NT2/D1 (cell line): ENCODE data around the gene PAFAH2.

Source experiments
- DNase-seq: peaks from one replicate; pipeline ENCODE4 v3.0.0-alpha.2; 2011; ENCODE audit warnings: low read depth, low spot score
- H3K27me3 ChIP-seq: 2 replicates; pipeline ENCODE4 v1.6.0; 2011; ENCODE audit warnings: mild to moderate bottlenecking; ENCODE audit not compliant: insufficient read length, insufficient read depth
- H3K36me3 ChIP-seq: 2 replicates; pipeline ENCODE4 v1.6.1; 2011; ENCODE audit warnings: mild to moderate bottlenecking, low read length, mixed read lengths; ENCODE audit not compliant: insufficient read depth, insufficient read length
- H3K4me1 ChIP-seq: 2 replicates; pipeline ENCODE4 v1.5.1; 2011; ENCODE audit not compliant: insufficient read depth, insufficient read length
- H3K4me3 ChIP-seq: 2 replicates; pipeline ENCODE4 v1.5.1; 2011; ENCODE audit warnings: low read depth; ENCODE audit not compliant: insufficient read length
- H3K9ac ChIP-seq: 2 replicates; pipeline ENCODE4 v1.6.0; 2011; ENCODE audit warnings: low read depth; ENCODE audit not compliant: insufficient read length
- H3K9me3 ChIP-seq: 2 replicates; pipeline ENCODE4 v1.5.1; 2011; ENCODE audit warnings: mild to moderate bottlenecking, low read length; ENCODE audit not compliant: insufficient read depth
- SUZ12 ChIP-seq: IDR thresholded peaks from 2 replicates; pipeline ENCODE4 v1.6.1; 2011; ENCODE audit not compliant: insufficient read length, insufficient read depth; ENCODE audit errors: extremely low read depth
- YY1 ChIP-seq: IDR thresholded peaks from 2 replicates; pipeline ENCODE4 v1.6.1; 2011; ENCODE audit not compliant: insufficient read length, insufficient read depth
- ZNF274 ChIP-seq: IDR thresholded peaks from 2 replicates; pipeline ENCODE4 v1.6.1; 2011; ENCODE audit warnings: mild to moderate bottlenecking, low read depth, low read length

The PAFAH2 gene

DNA sequence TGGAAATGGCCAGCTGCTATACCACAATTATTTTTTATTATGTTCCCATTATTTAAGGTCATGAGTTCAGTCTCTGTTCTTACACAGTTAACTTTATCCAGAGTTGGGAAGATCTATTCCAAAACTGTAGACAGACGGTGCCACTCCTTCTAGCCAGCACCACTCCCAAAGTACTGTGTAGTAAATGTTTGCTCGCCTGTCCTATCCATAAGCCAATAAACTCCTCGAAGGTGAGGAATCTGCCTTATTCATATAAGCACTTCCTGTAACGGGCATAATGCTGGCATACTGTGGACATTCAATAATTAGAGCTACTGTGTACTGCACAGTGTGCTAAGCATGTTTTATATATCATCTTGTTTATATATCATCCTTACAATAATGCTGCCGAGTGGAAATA, 65.5 kb downstream of the PAFAH2 start:
- Histone ChIP-seq H3K9ac (no peak overlapping the region), H3K27me3 (peaks cover 5% of the 10 kb centered on the region), H3K4me3 (no peak overlapping the region), H3K4me1 (peaks cover 4% of the 10 kb centered on the region), H3K9me3 (no peaks in the 10 kb centered on the region), H3K36me3 (no peaks in the 10 kb centered on the region)
- TF ChIP-seq YY1, result no peak
- no peak for TF ChIP-seq SUZ12
- TF ChIP-seq ZNF274, result no peak
- no peak for DNase-seq

DNA sequence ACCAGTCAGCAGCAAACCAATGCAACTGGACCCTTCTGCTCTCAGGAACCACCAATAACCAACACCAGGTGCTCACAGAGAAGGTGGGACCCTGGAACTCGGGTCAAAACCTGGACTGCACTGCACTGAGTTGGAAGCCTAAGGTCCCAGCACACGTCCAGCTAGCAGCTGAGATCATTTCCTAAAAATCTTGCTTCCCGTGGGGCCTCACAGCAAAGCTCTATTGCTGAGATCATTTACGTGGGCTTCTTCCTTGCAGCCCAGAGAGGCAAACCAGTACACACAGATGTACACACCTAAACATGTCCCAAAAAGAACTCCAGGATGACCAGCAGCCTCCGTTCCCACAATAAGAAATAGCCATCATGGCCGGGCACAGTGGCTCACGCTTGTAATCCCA, 68.8 kb downstream of the PAFAH2 start:
- Histone ChIP-seq H3K4me3 (no peak overlapping the region), H3K27me3 (peaks cover 5% of the 10 kb centered on the region), H3K4me1 (peaks cover 8% of the 10 kb centered on the region), H3K36me3 (no peaks in the 10 kb centered on the region), H3K9ac (no peak overlapping the region), H3K9me3 (no peaks in the 10 kb centered on the region)
- TF ChIP-seq YY1 (no peak), ZNF274 (no peak), SUZ12 (no peak)
- no peak for DNase-seq

DNA sequence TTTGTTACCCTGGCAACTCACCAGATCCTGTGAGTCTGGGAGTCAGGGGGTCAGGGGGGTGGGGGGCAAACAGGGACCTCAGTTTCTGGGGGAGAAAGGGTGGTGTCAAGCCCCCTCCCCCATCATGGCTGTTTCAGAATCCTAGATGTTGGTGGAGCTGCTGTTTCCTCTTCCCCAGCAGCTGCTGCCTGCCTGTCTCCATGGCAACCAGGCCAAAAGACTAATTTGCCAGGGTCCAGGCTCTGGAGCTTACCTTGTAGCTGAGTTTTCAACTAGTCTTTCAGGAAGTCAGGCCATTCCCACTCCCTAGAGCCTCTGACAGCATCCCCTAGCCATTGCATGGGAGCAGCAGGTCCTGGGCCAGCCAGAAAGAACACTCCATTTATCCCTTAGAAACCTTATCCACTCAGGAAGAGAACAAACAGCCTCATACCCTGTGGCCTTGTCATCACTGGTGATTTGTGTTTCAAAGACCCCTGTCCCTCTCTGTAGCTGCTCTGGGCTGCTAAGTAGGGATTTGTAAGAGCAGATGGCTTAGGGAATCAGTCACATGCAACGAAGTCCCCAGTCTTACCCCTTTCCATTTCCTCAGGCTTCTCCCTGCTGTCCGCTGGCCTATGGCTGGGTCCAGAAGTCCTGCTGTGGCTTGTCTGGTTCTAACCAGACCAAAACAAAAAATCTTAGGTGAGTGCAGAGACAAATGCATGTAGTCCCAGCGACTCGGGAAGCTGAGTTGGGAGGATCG, 70.2 kb downstream of the PAFAH2 start:
- DNase-seq, result no peak
- H3K4me1 ChIP-seq, result peaks cover 4% of the 10 kb centered on the region
- H3K9ac ChIP-seq, result no peak overlapping the region
- H3K9me3 ChIP-seq, result no peaks in the 10 kb centered on the region
- H3K4me3 ChIP-seq, result no peak overlapping the region
- peaks cover 11% of the 10 kb centered on the region for H3K27me3 ChIP-seq
- H3K36me3 ChIP-seq, result no peaks in the 10 kb centered on the region
- TF ChIP-seq YY1 (no peak), ZNF274 (no peak), SUZ12 (no peak)

DNA sequence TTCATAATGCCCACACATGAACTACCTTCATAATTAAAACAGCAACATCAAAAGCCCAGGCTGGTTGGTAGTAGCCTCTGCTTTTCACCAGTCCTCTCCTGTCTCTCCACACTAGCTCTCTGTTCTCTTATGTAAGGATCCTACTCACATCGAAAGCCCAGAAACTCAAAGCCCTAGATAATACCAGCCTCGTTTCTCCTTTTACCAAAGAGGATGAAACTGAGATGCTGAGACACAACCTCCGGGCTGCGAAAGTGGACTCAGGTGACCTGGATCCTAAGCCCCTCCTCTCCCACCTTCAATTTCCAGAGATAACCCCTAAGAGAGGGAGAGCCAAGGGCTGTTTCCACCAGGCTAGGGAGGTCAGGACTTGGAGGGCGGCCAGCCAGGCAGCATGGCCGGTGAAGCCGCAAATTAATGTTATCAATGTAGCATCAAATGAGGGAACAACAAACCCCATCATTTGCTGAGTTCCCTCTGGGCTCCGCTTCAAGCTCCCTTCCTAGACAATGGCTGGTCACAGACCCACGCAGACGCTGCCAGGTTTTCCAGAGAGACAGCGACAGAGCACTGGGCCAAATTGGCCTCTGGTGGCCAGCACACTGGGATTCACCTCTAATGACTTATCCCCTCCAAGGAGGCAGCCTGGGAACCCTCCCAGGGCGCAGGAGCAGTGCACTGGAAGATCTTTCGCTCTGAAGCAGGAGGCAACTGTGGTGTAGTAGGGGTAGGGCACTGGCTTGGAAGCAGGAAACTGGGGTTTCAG, 70.9 kb downstream of the PAFAH2 start:
- Histone ChIP-seq H3K27me3 (peaks cover 11% of the 10 kb centered on the region), H3K4me1 (peaks cover 7% of the 10 kb centered on the region), H3K4me3 (no peak overlapping the region), H3K9me3 (no peaks in the 10 kb centered on the region), H3K9ac (peak overlapping the region; percentile 34), H3K36me3 (no peaks in the 10 kb centered on the region)
- TF ChIP-seq SUZ12 (no peak), ZNF274 (no peak), YY1 (no peak)
- no peak for DNase-seq

DNA sequence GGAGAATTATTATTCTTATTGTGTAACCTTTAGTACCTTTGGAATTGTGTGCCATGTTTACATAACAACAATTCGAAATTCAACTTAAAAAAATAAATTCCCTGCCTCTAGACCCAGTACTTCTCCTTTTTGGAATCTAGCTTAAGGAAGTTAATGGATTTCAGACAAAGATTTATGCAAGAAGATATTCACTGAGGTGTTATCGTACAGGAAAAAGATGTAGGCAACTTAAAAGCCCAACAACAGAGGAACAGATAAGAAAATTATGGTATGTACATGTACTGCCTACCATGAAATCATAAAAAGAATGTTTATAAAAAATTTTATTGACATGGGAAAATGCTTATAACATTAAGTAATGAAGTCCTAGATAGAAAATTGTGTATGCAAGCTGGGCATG, 73.4 kb downstream of the PAFAH2 start:
- peaks cover 11% of the 10 kb centered on the region for H3K27me3 ChIP-seq
- no peak overlapping the region for H3K9ac ChIP-seq
- H3K4me1 ChIP-seq, result peaks cover 7% of the 10 kb centered on the region
- H3K36me3 ChIP-seq, result no peaks in the 10 kb centered on the region
- no peaks in the 10 kb centered on the region for H3K9me3 ChIP-seq
- TF ChIP-seq SUZ12 (no peak), YY1 (no peak), ZNF274 (no peak)
- DNase-seq, result no peak
- no peak overlapping the region for H3K4me3 ChIP-seq

DNA sequence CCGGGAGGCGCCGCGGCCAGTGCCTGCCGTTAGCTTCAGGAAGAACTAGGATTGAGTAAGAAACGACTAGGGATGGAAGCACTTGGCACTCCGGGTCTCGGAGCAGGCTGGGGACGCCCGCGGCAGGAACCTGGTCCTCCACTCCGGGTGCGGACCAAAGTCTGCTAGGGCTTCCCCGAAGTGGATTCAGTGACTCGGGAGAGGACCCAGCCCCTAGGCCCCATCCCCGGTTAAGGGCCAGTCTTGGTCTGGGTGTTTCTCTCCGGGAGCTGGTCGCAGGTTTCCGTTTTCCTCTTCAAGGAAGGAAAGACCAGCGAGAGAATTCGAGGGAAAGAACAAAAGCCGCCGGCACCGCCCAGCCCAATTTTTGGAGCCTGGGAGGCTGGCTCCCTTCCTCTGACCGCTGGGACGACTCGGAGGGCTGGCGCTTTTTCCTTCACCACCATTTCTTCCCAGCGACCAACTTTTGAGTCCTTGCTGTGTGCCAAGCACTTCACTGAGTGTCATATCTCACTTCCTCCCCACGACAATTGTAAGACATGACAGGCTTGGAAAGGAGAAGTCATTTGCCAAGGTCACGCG, 74.8 kb downstream of the PAFAH2 start:
- H3K9ac ChIP-seq, result peak overlapping the region; percentile 91
- H3K27me3 ChIP-seq, result peaks cover 11% of the 10 kb centered on the region
- no peak for TF ChIP-seq SUZ12
- TF ChIP-seq YY1, result no peak
- TF ChIP-seq ZNF274, result no peak
- no peaks in the 10 kb centered on the region for H3K36me3 ChIP-seq
- H3K9me3 ChIP-seq, result no peaks in the 10 kb centered on the region
- H3K4me1 ChIP-seq, result peaks cover 9% of the 10 kb centered on the region
- DNase-seq, result peak; percentile 56
- H3K4me3 ChIP-seq, result peak overlapping the region; percentile 83
